Nasal cavity respiratory epithelium epithelial cell of viscerocranial mucosa (primary cell): ENCODE measurements around the gene CCDC184. TPM values are rescaled to one million over a fixed set of nuclear protein-coding genes. Genes with fewer than 3 reads are reported as not detected.

Experiments used
- total RNA-seq: library from RNA; depleted of rRNA; stranded (reverse); fragments of >200 nt; gene quantifications from 2 replicates; pipeline ENCODE4 v1.2.3, GENCODE V29; 2014

CCDC184 gene
- total RNA-seq, result not detected in 2 replicates

GRCh38 chr12:48183091-48183875 lies at the start of gene CCDC184:
TSS of gene CCDC184 (plus strand) at chr12:48183644. CDS start at chr12:48184123, 479 bp downstream.

GRCh38 chr12:48157018-48157888 lies 26.2 kb upstream of the CCDC184 start, which contains the start of gene ASB8:
TSS of gene ASB8 (minus strand) at chr12:48157515. CDS start at chr12:48153496, 4,019 bp downstream.

DNA sequence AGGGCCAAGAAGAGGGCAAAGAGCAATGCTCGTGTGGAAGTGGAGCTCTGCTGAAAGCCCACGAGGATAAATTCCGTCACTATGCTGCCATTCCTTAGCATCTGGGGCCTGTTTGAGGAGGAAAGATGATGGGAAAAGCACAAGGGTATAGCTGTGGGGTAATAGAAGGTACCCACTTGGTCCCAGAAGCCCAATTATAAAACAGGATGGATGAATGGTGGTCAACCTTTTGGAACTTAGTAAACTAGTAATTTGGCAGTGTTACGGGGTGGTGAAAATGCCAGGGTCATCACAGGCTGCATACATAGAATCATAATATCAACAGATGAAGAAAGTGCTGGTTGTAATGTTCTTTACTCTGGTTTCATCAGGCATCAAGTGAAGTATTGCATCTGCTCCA lies 19.7 kb downstream of the CCDC184 start, which contains the start of gene OR10AD1:
Gene OR10AD1, minus strand, starts transcription at position 101 of the 400 bp plus-strand sequence. Its CDS starts 0 bp downstream, at position 101.

Other genes starting within 250 kb of the CCDC184 start
- 45.1 and 83.4 TPM in 2 replicates for gene TMEM106C, start 220.0 kb upstream of the CCDC184 start, total RNA-seq
- gene COL2A1, start 179.2 kb upstream of the CCDC184 start, total RNA-seq, result 0.07 TPM in 1 of 2 replicates, not detected in the other
- 13.7 and 15.4 TPM in 2 replicates for gene SENP1, start 77.6 kb upstream of the CCDC184 start, total RNA-seq
- gene PFKM, start 64.3 kb upstream of the CCDC184 start, total RNA-seq, result 32.8 and 57.4 TPM in 2 replicates
- gene ASB8, start 26.1 kb upstream of the CCDC184 start, total RNA-seq, result 10.3 and 12.2 TPM in 2 replicates
- not detected in 2 replicates for gene OR10AD1, start 19.6 kb downstream of the CCDC184 start, total RNA-seq
- 14.4 and 15.1 TPM in 2 replicates for gene ZNF641, start 167.3 kb downstream of the CCDC184 start, total RNA-seq